ENCODE data around the gene ARHGAP9.
A peak's percentile ranks its signal among the peaks of the same experiment; 100 is the strongest.
"Not testable (repeated sequence)": the region's sequence is repeated elsewhere in the genome, so short reads cannot be mapped to it uniquely, and the experiment has no call there.

Gene ARHGAP9

GRCh38 chr12:57456145-57456700, 23.4 kb downstream of the ARHGAP9 start:
- DNase-seq = peak; percentile 60 to 70

DNA sequence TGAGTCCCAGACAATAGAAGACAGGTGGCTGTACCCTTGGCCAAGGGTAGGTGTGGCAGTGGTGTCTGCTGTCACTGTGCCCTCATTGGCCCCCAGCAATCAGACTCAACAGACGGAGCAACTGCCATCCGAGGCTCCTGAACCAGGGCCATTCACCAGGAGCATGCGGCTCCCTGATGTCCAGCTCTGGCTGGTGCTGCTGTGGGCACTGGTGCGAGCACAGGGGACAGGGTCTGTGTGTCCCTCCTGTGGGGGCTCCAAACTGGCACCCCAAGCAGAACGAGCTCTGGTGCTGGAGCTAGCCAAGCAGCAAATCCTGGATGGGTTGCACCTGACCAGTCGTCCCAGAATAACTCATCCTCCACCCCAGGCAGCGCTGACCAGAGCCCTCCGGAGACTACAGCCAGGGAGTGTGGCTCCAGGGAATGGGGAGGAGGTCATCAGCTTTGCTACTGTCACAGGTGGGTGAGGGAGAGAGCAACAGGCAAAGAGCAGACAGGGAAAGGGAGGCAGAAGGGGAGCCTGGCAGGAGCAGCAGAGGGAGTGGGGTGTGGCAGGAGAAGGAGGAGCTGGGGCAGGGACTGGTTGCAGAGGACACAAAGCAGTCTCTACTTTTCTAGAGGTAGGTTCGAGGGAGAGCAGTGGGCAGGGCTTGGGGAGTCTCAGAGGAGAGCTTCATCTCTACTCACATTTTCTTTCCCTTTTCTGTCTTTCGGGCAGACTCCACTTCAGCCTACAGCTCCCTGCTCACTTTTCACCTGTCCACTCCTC, 24.1 kb downstream of the ARHGAP9 start:
- peak in 1 of 2 experiments; percentile 67 for DNase-seq

GRCh38 chr12:57454566-57455373, 24.9 kb downstream of the ARHGAP9 start, which contains the start of gene INHBE:
TSS of gene INHBE (plus strand) at chr12:57455307. CDS start at chr12:57455537, 230 bp downstream.
- DNase-seq = peak; percentile 27 to 81

DNA sequence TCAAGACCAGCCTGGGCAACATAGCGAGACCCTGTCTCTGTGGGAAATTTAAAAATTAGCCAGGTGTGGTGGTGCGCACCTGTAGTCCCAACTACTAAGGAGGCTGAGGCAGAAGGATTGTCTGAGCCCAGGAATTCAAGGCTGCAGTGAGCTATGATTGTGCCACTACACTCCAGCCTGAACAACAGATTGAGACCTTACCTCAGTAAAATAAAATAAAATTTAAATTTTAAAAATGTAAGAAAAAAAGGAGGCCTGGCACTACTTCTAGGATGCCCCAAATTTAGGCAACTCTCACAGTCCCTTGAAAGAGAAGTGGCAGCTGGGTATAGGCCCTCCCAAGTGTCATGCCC, 25.5 kb downstream of the ARHGAP9 start:
- DNase-seq = no peak

- DNase-seq = peak; percentile 56 to 75
These were observed 26.6 kb downstream of the ARHGAP9 start for GRCh38 chr12:57452937-57453509.

DNA sequence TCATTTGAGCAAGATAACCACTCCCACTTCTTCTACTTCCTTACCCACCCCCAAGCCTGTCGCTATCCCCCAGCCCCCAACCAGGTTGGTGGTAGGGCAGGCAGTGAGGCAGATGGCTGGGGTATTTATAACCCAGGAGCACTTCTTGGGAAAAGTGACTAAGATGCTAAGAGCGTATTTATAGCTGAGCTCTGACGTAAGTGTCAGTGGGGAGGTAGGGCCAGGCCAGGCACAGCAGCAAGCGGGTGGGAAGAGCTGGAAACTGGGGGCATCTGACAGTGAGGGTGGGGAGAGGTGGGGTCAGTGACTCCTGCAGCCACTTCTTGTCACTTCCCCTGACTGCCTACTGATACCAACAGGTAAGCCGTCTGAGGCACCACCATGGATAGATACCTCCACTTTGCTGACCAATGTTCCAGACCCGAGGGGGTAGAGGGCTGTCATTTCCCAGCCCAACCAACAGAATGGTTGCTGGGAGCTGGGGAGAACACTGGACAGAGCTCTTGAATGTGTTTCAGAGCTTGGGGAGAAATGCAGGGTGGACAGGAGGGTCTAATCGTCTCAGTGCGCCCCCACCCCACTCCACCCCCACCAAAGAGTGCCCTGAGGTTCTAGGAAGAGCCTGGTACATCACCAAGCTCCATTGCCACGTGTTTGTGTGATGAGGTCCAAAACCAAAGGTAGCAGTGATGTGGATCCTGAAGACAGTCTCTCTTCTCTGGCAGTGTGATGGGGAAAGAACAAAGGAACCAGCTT, 27.3 kb downstream of the ARHGAP9 start:
- no peak for DNase-seq

DNA sequence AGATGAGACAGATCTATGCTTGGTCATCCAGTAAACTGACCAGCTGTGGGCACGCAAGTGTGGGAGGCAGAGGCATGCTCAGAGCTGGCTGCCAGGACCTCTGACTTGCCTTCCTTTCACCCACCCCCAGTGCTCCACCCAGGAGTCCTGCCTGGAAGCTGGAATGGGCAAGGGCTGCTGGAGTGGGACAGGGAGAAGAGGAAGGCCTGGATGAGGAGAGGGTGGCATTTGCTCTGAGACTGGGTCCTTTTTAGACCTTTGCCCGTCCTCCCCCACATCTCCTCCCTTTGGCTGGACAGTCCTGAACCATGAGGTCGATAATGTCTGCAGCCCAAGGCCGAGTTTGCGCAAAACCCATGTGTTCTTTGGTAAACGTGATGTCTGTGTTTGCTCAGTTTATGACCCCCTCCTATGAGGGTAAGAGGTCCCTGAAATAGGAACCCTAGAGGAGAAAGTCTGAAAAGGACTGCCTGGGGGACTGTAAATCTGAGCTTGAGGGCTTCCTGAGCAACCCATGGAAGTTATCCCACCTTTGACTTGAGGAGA, 28.4 kb downstream of the ARHGAP9 start:
- no peak for DNase-seq

DNA sequence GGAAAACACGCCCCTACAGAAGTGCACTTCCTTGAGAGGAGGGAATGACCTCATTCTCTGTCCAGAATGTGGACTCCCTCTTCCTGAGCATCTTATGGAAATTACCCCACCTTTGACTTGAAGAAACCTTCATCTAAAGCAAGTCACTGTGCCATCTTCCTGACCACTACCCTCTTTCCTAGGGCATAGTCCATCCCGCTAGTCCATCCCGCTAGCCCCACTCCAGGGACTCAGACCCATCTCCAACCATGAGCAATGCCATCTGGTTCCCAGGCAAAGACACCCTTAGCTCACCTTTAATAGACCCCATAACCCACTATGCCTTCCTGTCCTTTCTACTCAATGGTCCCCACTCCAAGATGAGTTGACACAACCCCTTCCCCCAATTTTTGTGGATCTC, 29.6 kb downstream of the ARHGAP9 start:
- DNase-seq = no peak

DNA sequence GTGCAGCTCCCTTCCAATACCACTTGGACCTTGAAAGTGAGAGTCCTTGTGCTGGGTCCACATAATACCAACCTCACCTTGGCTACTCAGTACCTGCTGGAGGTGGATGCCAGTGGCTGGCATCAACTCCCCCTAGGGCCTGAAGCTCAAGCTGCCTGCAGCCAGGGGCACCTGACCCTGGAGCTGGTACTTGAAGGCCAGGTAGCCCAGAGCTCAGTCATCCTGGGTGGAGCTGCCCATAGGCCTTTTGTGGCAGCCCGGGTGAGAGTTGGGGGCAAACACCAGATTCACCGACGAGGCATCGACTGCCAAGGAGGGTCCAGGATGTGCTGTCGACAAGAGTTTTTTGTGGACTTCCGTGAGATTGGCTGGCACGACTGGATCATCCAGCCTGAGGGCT, 30.3 kb downstream of the ARHGAP9 start:
- no peak for DNase-seq

DNA sequence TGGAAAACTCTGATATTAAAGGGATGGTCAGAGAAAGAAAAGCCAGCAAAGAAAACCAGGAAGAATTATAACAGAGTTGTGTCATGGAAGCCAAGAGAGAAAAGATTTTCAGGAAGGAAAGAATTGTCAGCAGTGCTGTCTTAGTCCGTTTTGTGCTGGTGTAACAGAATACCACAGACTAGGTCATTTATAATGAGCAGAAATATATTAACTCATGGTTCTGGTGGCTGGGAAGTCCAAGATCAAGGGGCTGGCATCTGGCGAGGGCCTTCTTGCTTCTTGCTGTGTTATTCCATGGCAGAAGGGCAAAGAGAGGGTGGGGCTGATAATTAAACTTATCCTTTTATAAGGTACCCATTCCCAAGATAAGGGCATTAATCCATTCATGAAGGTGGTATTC, 31.0 kb downstream of the ARHGAP9 start:
- no peak for DNase-seq

GRCh38 chr12:57446292-57446960, 33.2 kb downstream of the ARHGAP9 start:
- DNase-seq = no peak

DNA sequence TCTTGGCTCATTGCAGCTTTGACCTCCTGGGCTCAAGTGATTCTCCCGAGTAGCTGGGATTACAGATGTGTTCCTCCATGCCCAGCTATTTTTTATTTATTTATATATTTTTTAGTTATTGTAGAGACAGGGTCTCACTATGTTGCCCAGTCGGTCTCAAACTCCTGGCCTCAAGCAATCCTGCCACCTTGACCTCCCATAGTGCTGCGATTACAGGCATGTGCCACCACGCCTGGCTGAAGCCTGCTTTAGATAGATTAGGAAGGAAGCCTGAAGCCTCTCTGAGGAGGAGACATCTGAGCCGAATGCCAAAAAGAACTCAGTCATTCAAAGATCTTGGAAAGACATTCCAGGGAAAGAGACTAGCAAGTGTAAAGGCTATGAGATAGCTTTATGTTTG, 34.9 kb downstream of the ARHGAP9 start:
- DNase-seq = no peak

DNA sequence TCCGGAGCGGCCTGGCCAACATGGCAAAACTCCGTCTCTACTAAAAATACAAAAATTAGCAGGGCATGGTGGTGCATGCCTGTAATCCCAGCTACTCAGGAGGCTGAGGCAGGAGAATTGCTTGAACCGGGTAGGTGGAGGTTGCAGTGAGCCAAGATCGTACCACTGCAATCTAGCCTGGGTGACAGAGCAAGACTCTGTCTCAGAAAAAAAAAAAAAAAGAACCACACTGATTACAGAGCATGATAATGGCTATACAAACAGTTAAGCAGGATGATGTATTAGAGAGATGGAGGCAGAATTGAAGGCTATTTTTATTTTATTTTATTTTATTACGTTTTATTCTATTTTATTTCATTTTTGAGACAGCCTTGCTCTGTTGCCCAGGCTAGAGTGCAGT, 35.3 kb downstream of the ARHGAP9 start:
- DNase-seq = not testable (repeated sequence)

DNA sequence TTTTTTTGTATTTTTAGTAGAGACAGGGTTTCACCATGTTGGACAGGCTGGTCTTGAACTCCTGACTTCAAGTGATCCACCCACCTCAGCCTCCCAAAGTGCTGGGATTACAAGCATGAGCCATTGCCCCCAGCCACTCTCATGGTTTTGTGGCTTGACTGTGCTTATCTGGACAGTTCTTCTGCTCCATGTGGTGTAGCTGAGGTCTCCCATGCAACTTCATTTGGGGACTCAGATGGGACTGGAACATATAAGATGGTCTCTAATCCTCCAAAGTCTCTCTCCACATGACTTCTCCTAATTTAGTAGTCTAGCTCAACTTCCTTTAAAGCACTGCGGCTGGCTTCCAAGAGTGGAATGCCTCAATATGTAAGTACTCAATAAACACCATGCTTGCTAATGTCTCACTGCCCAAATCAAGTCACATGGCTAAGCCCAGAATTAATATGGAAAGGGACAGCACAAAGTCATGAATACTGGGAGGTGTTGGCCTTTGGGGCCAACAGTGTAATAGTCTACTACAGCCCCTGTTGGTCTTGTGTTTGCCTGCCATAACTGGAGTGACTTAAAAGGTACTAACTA, 37.7 kb downstream of the ARHGAP9 start:
- DNase-seq = no peak

GRCh38 chr12:57441393-57441792, 38.3 kb downstream of the ARHGAP9 start:
- DNase-seq = not testable (repeated sequence)

DNA sequence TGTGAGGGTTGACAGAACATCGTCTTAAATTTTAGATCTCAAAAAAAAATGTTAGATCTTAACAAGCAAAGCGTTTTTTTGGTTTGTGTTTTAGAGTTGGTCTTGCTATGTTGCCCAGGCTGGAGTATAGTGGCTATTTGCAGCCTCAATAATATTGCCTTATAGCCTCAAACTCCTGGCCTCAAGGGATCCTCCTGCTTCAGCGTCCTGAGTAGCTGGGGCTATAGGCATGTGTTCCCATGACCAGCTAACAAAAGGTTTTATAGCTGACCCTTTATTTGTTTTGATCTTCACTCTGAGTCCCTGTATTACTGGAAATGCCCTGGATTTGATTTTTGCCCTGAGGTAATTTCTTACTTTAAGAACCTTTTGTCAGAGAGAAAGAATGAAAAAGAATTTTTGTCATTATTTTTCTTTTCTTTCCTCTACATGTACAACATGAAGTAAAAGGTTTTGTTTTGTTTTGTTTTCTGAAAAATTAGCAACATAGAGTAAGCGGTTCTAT, 39.9 kb downstream of the ARHGAP9 start:
- no peak for DNase-seq

- DNase-seq = no peak
These were observed 41.3 kb downstream of the ARHGAP9 start for GRCh38 chr12:57438400-57438799.

- DNase-seq = no peak
These were observed 44.4 kb downstream of the ARHGAP9 start for GRCh38 chr12:57435293-57435692.

- no peak for DNase-seq
These were observed 45.0 kb downstream of the ARHGAP9 start, which contains the start of gene INHBC for GRCh38 chr12:57434517-57435223. TSS of gene INHBC (plus strand) at chr12:57434784. CDS start at chr12:57434887, 103 bp downstream.

DNA sequence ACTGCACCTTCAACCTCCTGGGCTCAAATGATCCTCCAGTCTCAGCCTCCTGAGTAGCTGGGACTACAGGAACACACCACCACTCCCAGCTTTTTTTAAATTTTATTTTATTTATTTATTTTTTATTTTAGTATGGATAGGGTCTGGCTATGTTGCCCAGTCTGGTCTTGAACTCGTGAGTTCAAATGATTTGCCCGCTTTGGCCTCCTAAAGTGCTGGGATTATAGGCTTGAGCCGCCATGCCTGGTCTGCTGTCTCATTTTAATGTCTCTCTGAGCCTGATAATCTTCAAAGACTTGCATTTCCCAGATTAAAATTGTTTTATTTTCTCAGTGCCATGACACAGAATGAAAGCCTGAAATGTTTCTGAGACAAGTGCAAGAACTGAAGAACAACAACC, 46.3 kb downstream of the ARHGAP9 start:
- no peak for DNase-seq

Measured in NCI-H1930 (cell line).